Fibroblast of lung (primary cell): Measurements from ENCODE around the gene ARHGAP42.

Experiments
- CTCF ChIP-seq, 2 donors: IDR thresholded peaks in 1 of 2; conservative IDR thresholded peaks in 1 of 2; 1 replicate in 1 of 2; 2 replicates in 1 of 2; pipeline ENCODE4 v1.5.1; 2011 to 2012; ENCODE audit warnings: low read length in 2 of 2, control low read depth in 1 of 2, inconsistent platforms in 1 of 2, low read depth in 1 of 2, mild to moderate bottlenecking in 1 of 2
- EZH2 ChIP-seq: IDR thresholded peaks from 2 replicates; pipeline ENCODE4 v1.5.1; 2012; ENCODE audit warnings: low read length, control low read depth, mild to moderate bottlenecking; ENCODE audit errors: missing control alignments

DNA sequence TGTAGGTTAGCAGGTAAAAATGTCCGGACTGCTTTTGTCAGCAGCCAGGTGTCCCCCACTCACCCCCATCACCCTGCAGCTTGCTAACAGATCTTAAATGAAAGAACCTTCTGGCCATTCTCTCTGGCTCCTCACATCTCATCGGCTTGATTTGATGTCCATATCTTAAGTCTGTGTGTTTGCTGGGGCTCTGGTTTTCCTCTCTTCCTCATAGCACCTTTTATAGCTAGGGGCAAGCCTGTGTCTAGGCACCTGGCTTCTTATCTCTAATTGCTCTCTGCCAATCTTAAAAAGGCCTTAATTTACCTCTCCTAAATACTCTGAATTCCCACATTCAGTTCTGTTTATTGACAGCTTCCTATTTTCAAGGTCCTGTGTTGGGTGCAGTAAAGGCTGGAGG lies 72.0 kb downstream of the ARHGAP42 start:
- TF ChIP-seq EZH2 (no peak), CTCF (conservative IDR thresholded peaks at IDR 0.05 in 1 of 2, IDR thresholded peaks at IDR 0.05 in 1 of 2; ENCODE audit: low read depth in 1 of 2, low read length in 2 of 2) (no peak)
